GM21367 (cell line): Measurements from ENCODE around the gene THBS2.
"Not testable (repeated sequence)": the region's sequence is repeated elsewhere in the genome, so short reads cannot be mapped to it uniquely, and the experiment has no call there.

ENCODE experiments used
- ATAC-seq: cut with Tn5 transposase; IDR thresholded peaks from one replicate; pipeline ENCODE4 v1.9.1; 2021; ENCODE audit not compliant: unreplicated experiment

The THBS2 gene

DNA sequence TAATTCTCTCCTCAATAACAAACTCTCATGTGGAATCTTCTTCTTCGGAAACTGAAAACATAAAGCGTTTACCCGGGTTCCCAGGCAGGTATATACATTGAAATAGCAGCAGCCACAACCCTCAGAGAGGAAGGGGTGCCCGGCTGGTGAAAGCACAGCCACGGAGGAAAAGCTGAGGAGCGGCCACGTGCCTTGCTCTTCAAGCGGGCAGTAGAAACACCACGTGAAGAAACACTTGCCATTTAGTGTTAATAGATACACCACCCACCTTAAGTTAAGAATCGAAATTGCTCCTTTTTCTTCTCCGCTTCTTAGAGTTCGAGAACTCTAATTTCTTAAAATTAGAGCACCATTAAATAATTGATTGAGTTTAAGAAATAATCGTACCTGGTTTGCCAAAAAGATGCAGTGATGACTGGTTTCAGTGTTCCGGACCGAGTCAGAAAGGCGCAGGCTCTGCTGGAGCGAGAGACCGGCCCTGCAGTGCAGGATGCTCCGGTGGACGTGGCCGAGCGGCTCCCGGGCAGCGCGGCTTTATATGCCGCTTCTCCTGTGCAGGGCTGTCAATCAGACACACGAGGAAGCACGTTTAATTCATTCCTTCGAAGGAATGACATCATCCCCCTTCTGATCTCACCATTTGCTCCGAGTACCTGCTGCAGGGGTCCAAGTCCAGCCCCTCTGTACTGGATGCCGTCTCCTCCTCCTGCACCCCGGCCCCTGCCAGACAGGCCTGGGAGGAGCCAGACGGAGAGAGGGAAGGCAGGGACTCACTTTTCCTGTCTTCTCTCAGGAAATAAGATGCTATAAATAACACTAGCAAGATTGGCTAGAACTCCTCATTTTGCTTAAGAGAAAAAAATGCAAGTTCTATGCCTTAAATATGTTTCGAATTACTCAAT lies at the start of gene THBS2:
Gene THBS2 (minus strand): TSS at position 510 of the 902 bp plus-strand sequence. CDS start 3,062 bp downstream, outside the sequence.
- no peak for ATAC-seq

DNA sequence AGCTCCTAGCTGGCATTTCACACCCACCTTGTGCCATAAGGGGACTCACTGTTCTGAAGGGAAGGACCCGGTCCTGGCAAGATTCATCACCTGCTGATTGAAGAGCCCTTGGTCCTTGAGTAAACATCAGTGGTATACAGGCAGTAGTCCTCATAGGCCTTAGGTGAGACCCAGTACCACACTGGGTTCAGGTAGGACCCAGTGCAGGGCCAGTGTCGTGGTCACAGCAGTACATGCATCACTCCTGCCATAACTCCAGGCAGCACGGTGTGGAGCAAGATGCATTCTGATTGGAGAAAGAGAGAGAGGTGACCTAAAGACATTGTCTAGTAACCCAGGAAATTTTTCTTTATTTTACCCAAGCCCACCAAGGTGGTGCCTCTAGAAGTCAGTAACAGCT lies 49.1 kb upstream of the THBS2 start:
- no peak for ATAC-seq

DNA sequence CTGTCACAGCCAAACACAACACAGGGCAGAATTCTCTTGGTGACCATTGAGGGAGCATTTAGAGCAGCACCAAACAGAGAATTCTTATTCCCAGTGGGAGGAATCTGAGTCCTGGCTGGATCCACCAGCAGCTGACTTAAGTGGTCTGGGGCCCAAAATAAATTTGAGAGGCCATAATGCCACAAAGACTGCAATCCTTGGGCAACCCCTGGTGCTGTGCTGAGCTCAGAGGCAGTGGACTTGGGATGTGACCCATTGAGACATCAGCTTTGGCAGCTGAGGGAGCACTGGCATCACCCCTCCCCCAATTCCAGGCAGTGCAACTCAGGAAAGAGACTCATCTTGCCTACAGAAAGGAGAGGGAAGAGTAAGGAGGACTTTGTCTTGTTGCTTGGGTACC lies 48.6 kb upstream of the THBS2 start:
- ATAC-seq: no peak

DNA sequence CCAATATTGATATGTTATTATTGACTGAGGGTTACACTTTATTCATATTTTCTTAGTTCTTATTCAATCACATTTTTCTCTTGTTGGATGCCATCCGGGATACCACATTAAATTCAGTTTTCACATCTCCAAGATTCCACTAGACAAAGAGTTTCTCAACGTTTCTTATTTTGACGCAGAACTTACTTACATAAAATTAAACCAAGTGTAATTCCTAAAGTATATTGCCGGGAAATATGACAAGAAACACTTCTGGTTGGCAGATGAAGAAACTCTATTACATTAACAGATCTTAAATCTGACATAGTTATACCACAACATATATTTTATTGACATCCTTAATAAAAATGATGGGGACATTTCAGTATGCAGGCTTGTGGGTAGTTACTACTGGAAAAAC lies 47.3 kb upstream of the THBS2 start:
- ATAC-seq: no peak

DNA sequence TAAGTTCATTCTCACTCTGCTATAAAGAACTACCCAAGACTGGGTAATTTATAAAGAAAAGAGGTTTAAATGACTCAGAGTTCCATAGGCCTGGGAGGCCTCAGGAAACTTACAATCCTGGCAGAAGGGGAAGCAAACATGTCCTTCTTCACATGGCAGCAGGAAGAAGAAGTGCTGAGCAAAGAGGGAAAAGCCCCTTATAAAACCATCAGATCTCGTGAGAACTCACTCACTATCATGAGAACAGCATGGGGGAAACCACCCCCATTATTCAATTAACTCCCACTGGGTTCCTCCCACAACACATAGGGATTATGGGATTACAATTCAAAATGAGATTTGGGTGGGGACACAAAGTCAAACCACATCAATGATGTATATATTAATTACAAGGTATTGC lies 45.0 kb upstream of the THBS2 start:
- ATAC-seq: not testable (repeated sequence)

DNA sequence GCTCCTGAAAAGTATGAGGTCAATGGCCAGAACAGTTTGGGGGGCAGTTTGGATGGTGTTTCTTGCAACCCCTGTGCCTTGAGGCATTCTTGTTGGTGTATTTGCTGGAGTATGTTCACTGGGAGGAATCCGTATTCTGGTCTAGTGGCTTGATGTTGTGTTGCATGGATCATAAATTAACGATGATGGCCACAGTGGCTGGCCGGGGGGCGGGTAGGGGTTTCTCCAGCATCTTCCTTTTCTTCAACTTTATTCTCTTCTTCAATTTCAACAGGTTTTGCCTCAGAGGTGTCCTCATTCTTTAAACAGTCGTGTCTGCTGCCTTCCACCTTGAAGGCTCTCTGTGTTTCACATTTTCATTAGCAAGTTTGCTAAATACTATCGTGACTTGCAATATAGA lies 43.0 kb upstream of the THBS2 start:
- ATAC-seq: no peak

DNA sequence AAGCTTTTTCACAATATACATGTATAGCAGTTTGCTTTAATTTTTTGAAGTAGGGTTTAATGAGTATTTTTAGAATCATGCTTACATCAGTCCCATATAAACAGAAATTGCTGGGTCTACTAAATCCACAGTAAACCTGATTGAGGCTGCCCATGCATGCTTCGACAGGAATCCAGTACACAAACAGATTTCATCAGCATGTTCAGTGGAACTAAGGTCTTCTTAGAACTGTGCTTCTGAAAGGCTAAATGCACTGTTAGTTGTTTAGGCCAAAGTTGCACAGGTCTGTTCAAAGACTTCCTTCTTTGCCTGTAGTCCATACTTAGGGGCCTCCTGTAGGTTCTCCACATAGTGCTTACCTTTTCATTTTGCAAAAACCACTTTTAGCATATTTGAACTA lies 42.5 kb upstream of the THBS2 start:
- ATAC-seq: no peak

DNA sequence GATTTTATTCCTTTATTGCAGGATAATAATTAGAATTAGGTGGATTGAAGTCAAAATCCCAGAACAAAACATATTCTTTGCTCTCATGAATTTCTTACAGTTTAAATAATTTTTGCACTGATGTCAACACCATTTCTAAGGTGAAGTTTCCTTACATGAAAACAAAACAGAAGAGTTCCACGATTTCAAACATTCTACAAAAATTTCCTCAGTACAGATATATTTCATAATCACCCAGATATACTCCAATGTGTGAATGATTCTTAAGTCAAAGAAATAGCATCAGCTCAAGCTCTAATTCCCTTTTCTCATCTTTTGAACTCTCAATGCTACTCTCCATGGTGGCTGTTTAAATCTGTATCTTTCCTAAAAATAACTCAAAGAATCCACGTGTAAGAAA lies 39.5 kb upstream of the THBS2 start:
- ATAC-seq: no peak

DNA sequence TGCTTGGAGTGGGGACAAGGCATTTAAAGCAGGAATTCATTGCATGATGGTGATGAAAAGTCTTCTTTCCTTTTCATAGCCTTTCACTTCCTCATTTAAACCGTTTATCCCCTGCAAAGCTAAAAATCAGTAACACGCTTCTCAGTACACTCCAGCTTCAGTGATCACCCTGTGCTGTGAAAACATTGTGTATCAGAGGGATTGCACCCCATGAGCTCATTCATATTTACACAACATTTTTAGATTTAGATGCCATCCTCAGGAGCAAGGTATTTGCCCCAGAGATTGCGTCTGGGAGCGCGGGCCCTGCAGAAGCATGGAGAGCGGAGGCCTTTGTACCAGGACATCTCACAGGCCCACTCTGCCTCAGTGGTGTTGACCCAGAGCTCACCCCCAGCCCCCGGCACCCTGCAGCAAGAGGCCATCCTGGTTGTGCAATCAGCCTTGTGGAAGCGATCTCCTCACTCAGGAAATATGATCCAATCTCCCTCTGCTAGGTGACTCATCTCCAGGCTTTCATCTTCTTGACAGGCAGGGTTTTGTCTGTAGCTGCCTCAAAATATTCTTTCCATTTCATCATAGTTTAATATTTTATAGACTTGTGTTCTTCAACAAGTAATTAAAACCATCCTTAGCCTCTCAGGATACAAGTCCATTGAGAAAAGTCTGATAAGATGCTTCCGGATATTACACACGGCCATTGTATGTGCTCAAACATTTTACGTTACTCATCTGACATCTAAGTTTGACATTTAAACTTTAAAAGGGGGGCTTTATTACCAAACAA lies 38.9 kb upstream of the THBS2 start:
- ATAC-seq: no peak

DNA sequence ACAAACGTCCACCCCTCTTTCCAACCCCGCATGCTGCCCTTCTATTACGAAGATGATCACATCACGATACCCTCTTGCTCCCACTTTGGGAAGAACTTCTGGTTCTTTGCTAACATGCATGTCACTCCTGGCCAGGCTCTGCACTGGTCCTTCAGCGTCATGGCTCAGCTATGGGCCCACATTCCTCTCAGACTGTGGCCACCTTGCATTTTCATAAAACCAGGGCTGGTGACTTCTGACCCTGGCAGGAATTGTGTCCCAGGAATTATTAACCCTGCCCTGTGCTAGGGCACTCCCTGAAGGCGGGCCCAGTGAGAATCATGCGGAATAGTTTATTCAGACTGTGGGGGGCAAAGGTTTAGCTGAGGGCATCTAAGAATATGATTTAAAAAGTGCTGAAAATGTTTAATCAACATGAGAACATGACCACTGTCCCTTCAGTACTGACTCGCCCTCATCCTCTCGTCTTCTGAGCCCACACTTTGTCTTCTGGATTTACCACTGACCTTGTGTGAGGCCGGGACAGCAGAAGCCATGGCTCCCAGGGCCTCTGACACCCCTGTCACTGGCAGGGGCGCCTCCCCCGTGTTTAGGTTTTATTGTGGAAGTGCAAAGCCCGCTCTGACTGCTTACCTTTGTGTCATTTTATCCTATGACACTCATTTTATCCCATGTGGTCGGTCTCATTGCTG lies 38.1 kb upstream of the THBS2 start:
- ATAC-seq: no peak

DNA sequence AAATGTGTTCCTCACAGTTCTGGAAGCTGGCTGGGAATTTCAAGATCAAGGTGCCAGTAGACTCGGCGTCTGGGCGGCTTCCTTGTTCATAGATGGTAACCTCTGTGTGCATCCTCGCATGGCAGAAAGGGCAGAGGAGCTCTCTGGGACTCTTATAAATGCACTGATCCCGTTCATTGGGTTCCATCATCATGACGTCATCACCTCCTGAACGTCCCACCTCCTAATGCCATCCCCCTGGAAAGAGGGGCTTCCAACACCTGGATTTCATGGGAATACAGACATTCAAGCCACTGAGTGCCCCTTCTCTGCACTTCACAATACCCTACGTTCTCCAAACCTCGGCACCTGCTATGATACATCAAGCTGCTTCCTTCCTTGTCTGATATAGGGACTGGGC lies 37.5 kb upstream of the THBS2 start:
- no peak for ATAC-seq

DNA sequence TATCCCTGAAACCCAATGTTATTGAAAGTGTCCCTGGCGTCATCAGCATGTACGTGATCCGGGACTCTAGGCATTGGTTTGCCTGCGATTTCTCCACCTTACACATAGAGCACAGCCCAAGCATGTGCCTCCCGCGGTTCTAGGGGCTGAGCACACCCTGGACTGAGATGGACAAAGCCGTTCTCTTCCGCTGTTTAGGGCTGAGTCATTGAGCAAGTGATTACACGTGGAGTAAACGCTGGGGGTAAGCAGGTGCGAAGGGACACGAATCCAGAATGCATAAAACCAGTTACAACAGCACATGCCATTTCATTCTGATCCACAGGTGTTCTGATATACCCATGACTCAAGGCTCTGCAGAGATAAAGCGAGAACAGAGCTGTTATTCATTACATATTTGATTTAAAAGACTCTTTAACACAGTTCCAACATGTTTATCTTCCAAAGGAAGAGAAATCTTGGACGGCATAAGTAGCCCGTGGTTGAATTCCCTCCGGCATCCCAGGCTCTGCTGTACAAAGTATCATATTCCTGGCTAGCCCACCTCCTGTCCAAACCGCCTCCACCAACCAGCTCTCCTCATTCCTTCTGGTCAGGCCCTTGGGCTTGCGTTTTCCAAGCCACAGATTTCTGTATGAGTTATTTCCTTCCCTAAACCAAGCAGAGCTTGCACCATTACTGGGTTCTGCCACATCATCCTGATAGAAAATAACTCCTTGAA lies 36.1 kb upstream of the THBS2 start:
- no peak for ATAC-seq

DNA sequence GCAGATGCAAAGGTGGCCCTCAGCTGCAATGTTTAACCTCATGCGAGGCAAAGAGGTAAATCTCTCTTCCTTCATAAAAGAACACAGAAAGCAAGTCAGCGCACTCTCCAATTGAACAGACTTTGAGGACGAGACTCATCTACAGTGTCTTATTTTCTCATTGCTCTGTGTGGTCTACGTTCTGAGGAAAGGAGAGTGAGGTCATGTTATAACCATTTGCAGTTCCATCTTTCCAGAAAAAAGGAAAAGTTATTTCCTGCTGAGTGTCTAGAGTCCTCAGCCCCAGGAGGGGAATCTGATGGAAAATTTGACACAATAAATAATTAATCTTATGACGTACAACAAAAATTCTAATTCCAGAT lies 35.6 kb upstream of the THBS2 start:
- ATAC-seq: no peak

DNA sequence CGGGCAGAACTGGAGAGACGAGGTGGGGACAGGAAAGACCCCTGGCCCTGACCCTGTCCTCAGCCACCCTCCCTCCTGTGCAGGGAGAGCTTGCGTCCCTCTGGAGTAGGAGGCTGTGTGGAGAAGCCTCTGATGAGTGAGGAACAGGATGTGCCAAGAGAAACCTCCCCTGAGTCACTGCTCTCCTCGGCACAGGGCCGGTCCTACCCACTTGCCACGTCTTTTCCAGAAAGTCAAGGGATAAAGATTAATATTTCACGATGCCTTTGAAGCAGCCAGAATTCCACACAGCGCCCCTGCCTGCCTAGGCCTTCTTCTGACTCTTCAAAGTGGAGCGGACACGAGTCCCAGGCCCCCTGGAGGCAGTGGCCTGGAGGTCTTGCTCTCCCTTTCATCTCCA lies 34.9 kb upstream of the THBS2 start:
- ATAC-seq: no peak

DNA sequence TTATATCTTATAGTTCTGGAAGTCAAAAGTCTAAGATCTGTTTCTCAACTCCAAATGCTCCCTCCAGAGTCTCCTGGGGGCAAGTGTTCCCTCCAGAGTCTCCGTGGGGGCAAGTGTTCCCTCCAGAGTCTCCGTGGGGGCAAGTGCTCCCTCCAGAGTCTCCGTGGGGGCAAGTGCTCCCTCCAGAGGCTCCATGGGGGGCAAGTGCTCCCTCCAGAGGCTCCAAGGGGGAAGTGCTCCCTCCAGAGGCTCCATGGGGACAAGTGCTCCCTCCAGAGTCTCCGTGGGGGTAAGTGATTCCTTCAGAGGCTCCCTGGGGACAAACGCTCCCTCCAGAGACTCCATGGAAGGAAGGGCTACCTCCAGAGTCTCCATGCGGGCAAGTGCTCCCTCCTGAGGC lies 34.0 kb upstream of the THBS2 start:
- no peak for ATAC-seq

DNA sequence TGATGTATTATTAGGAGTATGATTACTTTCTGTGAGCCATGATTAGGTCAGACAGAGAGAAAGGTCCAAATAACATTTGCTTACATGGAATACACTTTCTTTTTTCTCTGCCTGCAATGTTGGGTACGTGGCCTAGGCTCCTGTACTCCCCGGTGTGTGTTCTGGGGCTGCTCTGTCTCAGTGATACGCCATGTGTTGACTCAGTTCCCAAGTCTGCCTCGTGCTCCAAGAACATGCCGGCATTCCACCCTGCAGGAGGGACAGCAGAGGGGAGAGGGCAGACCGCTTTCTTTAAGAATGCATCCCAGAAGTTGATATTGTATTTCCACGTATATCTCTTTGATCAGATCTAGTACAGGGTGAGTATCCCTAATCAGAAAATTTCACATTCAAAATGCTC lies 33.3 kb upstream of the THBS2 start:
- ATAC-seq: no peak

DNA sequence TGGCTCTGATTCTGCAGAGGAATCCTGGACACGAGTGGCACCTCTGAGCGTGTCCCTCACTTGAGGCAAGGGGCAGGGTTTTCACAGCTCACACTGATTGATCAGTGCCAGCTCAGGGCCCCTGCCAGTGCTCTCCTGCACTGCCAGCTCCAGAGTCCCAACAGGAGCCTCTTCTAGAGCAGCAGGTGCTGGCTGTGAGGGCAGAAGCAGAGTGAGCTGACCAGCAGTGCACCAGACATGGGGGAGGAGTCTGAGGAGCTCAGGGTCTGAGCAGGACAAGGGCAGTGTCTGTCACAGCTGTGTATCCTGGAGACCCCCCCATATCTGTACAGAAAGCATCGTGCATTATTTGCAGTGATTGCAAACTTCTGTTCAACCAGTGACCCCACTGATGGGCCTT lies 31.5 kb upstream of the THBS2 start:
- ATAC-seq: no peak

DNA sequence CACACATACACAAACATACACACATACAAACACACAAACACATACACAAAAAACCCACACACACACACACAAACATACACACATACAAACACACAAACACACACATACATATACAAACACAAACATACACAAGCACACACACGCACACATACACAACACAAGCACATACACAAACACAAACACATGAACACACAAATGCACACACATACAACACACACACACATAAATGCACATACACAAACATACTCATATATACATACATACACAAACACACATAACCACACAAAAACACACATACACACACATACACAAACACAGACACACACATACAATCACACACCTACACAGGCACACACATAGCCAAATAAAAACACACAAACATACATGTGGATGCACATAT lies 30.3 kb upstream of the THBS2 start:
- ATAC-seq: no peak

DNA sequence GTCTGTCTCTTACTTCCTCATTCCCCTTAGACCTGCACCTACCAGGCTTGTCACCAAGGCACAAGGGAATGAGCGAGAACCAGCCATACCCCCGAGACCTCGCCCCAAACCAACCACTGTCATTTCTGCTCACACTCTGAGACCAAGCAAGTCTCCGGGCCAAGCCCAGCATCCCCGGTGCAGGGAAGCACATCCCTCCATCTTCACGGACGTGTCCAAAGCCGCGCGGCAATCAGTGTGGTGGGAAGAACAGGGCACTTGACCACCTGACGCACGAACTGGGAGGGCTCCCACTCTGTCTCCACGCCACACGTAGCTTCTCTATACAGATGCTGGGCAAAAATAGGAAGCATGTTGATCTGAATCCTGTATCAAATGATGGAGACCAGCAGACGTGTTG lies 28.4 kb upstream of the THBS2 start:
- no peak for ATAC-seq

DNA sequence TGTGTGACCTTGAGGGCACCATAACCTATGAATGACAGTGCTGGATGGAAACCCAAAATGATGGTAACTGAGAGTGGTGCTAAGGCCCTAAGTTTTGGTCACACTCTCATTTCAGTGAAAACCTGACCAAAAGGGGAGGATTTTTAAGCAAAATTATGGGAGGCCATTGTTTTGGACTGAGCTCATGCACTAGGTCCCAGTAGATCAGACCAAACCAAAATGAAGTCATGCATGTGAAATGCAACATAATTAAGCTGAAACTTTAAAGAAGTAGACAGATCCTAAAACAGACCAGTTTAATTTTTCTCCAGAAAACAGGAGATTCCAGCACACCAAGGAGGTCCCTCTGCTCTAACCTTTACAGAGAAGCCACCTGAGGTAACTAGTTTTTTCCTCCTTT lies 24.0 kb upstream of the THBS2 start:
- no peak for ATAC-seq

DNA sequence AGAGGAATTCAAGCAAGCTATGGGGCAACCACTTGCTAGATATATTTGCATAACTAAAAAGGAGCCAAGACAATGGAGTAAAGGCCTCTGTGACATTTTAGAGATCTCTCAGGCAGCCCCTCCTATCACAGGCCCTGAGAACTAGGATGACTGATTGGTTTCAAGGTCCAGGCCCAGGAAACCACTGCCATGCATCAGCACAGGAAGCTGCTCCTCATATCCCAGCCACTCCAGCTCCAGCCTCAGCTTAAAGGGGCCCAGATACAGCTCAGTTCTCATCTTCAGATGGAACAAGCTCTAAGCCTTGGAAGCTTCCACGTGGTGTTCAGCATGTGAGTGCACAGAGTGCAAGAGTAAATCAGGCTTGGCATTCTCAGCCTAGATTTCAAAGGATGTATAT lies 21.1 kb upstream of the THBS2 start:
- ATAC-seq: no peak
